Measurements from ENCODE around the gene PHOSPHO1.

PHOSPHO1 gene

DNA sequence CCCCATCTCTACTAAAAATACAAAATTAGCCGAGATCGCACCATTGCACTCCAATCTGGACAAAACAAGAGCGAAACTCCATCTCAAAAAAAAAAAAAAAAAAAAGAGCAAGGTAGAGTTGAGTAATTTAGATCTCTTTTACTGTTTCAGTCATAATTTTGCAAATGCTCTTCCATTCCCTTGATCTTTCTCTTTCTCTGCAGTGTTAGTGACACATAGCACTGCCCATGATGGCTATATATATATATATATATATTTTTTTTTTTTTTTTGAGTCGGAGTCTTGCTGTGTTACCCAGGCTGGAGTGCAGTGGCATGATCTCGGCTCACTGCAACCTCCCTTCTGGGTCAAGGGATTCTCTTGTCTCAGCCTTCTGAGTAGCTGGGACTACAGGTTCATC, 12.2 kb upstream of the PHOSPHO1 start:
- no peak for DNase-seq

DNA sequence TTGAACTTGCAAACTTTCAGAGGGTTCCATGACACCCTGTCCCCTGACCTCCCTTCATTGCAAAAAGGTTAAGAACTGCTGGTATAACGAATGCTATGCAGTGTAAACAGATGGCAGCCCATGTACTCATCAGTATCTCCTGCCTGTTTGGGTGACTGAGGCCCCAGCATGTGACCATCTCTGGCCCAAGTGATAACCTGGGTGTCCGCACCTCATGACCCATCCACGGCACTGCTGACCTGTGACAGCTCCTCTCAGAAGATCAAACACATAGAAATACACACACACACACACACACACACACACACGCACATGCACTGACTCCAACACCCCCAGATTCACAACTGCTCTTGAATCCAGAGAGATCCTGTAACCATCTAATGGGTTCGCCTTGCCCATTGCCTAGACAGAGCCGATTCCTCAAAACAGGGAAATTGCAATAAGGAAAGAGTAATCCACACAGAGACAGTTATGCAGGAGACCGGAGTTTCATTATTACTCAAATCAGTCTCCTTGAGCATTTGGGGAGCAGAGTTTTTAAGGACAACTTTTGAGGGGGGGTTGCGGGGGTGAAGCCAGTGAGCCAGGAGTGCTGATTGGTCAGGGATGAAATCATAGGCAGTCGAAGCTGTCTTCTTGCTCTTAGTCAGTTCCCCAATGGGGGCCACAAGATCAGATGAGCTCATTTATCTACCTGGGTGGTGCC, 11.3 kb upstream of the PHOSPHO1 start:
- DNase-seq = no peak

DNA sequence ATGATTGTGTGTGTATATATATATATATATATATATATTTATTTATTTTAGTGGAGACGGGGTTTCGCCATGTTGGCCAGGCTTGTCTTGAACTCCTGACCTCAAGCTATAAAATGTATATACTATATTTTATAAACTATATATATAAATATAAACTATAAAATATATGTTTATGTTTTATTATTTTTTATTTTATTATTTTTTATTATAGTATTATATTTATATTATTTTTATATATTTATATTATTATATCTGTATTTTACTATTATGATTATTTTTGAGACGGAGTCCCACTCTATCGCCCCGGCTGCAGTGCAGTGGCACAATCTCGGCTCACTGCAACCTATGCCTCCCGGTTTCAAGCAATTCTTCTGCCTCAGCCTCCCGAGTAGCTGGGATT, 10.5 kb upstream of the PHOSPHO1 start:
- no peak for DNase-seq

DNA sequence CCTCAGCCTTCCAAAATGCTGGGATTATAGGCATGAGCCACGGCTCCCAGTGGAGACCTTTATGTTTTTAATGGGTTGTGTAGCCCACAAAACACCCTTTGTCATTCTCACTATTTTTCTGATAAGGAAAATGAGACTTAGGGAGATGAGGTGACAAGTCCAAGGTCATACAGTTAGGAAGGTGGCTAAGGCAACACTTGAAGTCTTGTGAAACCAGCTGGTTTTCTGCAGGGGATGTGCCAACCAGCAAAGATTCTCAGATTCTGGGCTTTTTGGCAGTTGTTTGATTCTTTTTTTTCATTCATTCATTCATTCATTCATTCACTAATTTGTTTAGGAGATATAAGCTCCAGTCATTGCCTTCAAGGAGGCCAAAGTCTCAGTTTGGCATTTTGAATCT, 10.0 kb upstream of the PHOSPHO1 start:
- DNase-seq = no peak

DNA sequence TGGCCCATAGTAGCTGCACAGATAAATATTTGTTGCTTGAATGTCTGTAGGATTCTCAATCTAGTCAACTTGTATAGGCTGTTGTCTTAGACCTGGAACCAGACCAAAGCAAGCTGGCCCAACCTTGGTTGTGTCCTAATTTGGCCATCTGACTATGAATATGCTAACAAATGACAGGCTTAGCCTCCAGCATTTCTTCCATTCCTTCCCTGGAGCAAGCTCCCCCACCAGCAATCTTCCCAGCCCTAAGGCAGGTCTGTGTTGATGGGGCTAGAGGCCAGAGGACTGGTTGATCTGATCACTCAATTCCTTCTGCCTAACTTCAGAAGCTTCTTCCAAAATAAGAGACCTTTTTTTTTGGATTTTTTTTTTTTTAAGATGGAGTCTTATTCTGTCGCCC, 9.4 kb upstream of the PHOSPHO1 start:
- DNase-seq = no peak

DNA sequence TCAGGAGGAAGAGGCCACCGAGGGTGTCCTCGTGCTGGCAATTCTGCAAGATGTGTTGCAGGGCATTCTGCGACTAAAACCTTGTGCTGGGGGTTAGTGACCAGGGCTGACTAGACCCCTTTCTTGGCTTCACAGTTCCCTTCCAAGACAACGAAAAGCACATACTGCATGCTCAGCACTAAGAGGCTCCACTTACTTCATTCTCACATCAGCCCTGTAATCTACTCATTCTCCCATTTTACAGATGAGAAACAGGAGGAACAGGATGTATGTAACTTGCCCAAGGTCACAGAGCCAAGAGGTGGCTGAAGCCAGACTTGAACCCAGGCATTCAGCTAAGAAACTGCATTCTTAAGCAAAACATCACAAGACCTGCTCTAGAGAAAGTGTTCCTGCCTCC, 5.3 kb upstream of the PHOSPHO1 start:
- no peak for DNase-seq

DNA sequence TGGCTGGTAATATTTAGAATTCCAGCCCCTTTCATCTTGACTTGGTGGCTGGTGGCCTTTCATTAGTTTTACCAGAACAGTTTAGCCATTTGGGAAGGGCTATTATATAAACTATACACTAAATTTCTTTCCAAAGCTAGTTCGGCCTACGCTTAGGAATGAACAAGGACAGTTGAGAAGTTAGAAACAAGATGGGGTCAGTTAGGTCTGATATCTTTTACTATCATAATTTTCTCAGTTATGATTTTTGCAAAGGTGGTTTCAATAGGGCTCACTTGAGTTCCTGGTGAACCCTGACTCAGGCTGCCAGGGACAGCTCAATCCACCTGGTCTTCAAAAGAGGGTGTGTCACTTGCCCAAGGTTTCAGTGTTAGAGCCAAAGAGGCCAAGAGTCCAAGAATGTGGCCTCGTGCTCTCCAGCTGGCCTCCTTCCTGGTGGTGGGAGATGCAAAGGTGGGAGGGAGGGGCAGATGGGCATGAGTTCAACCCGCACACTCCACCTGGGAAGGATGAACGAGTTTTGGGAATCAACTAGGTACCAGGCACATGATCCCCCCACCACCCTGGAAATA, 4.0 kb upstream of the PHOSPHO1 start:
- DNase-seq = no peak

DNA sequence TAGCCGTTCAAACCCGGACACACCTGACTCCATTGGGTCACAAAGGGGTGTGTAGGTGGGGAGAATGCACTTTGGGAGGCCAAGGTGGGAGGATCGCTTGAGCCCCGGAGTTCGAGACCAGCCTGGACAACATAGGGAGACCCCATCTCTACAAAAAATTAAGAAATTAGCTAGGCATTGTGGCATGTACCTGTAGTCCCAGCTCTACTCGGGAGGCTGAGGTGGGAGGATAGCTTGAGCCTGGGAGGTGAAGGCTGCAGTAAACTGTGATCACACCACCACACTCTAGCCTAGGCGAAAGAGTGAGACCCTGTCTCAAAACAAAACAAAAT, 942 bp upstream of the PHOSPHO1 start:
- DNase-seq = no peak

DNA sequence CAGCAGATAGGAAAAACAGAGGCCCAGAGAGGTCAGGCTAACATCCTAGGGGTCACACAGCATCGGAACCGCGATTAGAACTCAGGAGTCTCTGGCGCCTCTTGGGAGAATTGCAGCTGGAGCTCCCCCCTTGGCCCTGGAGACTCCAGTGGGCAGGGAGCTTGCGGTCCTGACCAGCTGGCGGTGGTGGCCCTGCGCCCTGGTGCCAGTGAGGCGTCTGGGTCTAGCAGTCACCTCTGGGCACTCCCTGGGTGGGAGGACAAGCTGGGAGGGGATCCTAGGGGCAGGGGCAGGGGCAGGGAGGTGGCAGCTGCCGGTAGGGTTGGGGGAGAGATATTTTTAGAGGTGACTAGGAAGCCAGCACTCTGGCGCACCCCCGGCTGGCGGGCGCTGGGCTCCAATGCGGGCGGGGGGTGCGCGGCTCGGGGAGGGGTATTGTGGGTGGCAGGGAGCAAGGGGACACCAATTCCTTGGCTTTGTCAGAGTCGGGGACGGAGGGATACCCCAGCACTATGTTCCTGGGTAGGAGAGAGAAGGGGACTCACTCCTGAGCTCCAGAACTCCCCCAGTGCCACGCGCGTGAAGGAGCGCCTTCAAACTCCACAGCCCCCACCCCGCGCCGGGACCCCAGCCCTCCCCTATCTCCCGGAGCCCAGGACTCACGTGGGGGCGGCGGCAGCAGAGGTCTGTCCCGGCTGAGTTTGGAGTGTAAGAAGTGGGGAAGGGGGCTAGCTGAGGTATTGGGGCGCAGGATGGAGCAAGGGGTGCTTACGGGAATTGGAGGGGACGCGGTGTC, 584 bp downstream of the PHOSPHO1 start:
- DNase-seq = no peak

DNA sequence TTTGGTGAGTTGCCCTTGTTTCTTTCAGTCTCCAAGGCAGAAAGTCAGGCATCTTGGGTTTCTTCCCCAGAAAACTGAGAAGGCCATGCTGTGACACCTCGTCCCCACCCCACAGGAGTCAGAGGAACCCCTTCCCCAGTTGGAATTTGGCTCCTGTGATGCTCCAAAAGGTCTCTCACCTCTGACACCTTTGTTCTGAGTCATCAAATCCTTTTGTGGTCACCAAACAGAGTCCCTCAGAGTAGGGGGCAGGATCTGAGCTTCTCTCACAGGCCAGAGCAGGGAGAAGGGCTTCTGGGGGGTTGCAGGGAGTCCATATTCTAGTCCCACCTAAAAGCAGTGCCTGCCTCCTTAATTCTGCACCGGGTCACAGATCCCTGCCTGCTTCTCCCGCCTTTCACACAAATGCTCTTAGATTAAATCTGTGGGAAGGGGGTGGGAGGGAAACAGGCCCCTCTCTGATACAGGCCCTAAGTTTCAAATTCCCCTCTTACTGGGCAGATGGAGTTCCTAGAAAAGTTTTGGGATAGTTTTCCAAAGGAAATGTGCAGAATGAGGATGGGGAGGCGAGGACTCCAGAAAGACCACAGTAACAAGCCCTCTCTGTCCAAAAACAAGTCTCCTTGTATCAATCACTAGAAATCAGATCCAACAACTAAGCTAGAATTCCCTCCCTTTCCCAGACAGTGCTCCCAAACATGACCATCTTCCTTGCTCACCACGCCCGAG, 1.3 kb downstream of the PHOSPHO1 start:
- DNase-seq = no peak

DNA sequence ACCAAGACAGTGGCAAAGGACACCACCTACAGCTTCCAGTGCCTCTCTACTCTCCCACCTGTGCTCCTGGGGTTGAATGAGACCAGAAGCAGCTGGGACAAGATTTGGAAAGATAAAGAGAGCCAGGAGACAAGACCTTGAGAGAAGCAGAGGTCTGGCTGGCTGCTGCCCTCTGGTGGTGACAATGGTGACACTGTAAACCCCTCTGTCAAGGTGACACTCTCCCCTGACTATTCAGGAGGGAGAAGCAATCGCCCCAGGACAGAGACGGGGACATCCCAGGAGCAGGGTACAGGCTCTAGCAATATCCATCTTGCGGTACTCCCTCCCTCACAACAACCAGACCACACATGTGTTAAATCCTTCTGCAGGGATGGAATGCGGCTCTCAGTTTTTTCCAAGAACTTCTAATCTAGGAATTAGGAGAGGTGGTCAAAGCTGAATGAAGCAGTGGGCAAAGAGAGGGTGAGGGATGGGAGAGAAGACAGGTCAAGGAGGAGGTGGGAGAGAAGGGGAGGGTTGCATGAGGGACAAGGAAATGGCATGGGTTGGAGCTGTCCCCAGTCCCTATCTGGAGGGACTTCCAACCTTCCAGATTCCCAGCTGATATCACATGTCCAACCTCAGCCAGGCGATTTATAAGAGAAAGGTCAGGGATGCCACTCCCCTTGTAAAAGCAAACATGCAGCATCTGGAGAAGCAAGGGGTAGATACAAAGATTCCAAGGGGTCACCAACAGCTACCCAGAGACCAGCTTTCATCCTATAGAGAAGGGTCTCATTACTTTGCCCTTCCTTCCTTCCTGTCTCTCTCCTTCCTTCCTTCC, 2.9 kb downstream of the PHOSPHO1 start:
- DNase-seq = peak; percentile 48

DNA sequence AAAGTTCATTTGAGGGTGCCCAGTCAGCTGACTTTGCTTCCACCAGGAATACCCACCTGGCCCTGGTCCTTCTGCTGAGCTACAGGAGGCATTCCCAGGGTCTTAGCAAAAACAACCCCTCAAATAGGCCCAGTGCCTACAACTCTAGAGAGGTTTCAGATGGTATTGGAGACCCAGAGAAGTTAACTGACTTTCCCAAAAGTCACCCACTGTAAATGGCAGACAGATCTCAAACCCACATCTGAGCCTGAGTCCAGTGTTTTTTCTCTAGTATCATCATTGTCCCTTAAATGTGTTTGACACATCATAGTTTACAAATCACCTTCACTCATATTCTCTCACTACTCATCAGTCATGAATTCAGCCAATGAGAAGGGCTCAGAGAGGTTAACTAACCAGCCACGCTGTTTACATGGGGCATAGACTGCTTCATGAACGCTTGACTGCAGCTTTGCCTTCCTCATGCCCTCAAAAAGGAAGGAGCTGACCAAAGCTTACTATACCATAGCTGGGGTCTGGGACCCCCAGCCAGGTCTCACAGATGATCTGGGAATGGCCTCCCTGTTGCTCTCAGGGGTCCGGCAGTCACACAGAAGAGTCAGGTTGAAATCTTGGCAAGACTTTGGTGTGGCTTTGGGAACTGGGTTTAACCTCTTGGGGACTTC, 3.7 kb downstream of the PHOSPHO1 start:
- DNase-seq = no peak

DNA sequence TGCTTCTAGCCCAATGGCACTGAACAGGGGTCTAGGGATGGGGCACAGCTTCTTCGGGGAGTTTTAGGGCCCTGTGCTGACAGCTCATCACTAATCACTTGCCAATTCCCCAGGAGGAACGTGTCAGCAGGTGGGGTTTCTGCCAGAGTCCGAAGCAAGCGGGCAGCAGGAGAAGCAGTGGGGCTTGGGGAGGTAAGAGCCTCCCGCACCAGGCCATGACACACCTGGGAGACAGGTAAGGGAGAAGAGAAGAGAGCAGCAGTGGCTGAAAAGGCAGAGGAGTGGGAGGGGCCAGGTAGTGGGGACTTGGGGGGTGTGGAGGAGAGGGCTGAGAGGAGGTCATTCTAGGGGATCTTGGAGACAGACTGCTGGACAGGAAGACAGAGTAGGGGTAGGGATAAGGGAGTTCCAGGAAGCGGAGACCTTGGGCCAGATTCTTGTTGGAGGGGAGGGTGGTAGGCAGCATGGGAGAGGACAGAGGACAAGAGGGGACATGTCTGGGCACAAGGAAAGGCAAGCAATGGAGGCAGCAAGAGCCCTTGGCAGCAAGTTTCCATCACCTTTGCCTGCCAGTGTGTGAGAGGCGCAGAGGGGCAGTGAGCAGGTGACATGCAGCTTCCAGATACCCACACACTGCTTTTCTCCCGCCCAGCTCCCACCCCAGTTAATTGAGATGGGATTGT, 4.9 kb downstream of the PHOSPHO1 start:
- no peak for DNase-seq

DNA sequence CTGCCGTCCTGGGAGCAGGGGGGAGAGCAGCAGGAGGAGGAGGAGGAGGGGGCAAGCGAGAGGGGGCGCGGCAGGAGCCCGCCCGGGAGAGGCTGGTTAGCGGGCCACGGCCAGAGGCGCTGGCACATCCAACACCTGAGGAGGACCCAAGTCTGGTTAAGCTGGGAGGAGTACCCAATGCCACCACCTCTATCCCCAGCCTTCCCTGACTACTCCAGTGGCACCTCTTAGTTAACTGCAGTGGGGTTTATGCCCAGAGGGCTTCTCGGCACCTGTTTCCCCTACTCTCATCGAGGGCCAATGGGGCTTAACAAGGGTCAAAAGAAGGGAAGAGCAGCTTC, 5.6 kb downstream of the PHOSPHO1 start:
- no peak for DNase-seq

DNA sequence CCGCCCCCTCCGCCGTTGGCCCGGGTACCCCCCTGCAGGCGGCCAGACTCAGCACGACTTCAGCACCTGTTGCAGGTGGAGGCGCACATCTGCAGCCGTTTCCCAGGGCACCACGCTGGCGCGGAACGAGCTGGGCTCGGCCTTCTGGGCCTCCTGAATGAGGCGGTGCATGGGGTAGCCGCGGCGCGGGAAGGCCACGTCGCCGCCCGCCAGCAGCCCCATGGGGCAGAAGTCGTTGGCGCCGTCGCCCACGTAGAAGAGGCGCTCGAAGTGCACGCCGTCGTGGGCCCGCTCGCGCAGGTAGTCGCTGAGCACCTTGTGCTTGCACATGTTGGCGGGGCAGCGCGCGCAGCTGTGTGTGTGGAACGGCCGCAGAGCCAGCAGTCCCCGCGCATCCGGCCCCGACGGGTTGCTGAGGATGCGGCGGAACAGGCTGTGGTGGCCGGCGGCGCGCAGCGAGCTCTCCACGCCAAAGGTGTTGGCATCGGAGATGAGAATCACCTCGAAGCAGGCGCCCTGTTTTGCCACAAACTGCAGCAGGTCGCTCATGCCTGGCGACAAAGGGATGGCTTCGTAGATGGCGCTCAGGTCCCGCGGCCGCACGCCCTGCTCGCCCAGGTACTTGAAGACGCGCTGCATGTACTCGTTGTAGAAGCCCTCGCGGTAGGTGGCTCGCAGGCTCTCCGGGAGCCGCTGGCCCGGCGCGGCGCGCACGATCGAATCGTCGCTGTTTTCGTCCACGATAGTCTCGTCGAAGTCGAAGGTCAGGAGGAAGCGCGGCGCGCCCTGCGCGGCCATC, 6.2 kb downstream of the PHOSPHO1 start:
- DNase-seq = no peak

DNA sequence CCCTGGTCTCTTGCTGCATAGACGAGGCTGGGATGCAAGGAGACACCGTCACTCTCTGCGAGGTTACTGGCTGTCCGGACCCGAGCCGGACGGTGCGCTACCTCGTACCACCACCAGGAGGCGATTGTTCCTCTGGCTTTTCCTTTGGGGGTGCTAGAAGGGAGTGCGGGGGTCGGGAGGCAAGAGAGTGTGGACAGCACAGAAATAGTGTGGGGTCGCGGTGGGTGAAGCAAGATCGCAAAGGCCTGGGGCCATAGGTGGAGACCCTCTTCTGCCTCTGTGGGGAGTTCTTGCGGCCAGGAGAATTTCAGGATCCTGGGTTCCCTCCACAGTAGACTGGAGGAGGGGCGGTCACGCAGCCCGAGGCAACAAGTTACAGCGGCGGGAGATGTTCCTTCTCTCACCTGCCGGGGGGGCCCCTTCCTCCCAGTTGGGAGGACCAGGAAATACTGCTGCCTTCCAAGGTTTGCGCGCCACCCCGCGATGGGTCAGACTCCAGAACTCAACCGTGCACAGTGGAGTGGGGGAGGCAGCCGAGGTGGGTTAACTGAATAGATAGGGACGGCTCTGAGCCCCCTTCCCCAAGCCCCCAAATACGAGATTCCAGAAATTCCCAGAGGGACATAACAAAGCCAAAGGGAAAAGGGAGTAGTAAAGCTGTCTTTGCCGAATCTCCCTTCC, 6.9 kb downstream of the PHOSPHO1 start:
- peak; percentile 14 for DNase-seq

DNA sequence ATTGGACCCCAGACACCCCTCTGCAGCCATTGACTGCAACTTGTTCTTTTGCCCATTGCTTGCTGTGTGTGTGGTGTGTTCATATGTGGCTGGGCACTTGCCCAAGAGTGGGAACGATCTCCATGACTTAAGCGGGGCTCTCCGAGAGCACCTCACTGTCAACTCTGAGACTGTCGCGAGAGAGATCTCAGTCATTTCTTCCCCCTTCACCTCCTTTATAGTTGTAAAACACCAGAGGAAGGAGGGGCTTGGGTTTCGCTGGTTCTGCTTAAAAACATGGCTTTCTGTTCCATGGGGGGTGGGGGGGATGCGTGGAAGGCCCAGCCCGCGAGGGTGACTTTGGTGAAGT, 7.4 kb downstream of the PHOSPHO1 start:
- no peak for DNase-seq

DNA sequence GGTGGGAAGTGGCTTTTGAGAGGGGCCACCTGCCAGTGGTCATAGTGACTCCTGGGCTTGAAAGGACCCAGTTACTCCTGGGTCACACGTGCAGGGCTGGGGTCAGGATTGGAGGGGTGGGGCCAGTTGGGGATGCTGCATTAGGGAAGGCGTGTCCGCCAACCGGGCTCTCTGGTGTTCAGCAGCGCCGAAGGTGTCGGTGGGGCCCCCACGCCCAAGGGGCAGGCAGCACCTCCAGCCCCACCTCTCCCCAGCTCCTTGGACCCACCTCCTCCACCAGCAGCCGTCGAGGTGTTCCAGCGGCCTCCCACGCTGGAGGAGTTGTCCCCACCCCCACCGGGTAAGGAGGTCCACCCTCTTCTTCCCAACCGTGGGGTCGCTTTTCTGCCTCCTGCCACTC, 10.6 kb downstream of the PHOSPHO1 start:
- DNase-seq = no peak

DNA sequence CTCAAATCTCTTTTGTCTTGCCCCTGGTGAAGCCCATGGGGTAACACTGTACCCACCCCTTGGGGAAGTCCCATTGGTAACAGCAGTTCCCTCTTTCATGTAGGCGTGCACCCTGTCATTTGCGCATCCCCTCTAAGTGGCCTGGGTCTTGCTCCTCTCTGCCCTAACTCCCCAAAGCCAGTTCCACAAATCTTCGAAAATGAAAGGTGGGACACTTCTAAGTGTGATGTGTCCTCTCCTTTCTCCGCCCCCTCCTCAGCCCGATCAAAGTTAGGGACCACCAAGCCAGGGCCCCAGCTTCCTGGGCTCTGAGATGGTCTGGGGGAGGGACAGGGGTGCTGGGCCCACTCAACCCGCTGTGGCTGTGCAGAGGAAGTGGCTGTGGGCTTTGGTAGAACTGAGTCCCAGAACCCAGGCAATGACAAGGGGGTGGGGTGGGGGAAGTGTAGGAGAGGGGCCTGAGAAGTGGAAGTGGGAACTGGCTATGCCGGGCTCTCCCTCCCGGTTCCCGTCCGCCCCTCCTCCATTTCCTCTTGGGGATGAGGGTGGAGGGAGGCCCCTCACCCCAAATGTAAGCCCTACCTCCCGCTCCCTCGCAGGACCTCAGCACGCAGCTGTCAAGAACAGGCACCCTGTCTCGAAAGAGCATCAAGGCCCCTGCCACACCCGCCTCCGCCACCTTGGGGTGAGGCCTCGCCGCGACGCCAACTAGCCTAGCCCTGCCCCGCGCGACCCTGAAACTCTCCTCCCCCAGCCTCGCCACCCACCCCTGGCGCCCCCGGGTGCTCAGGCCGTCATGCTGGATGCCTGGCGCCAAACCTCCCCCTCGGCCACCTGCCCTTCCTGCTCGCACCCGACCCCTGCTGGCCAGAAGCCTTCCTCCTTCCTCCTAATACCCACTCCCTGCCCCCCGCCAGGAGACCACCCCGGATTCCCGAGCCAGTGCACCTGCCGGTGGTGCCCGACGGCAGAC, 11.4 kb downstream of the PHOSPHO1 start:
- DNase-seq = no peak
